Central memory CD8-positive, alpha-beta T cell (primary cell): ENCODE data around the gene ETV5.

Experiments used
- ATAC-seq: fragments of 150-1000 bp; cut with Tn5 transposase; replicated peaks from 2 replicates; pipeline ENCODE4 v1.10.0; 2022; ENCODE audit warnings: mild to moderate bottlenecking, moderate FRiP score, moderate number of reproducible peaks; ENCODE audit not compliant: poor library complexity, severe bottlenecking; ENCODE audit errors: extremely low read depth
- DNase-seq, 2 donors: peaks; one replicate each; pipeline ENCODE4 v3.0.0; 2021; ENCODE audit warnings: low spot score in 2 of 2
- H3K27ac Mint-ChIP-seq: one replicate; pipeline ENCODE4 v1.8.0; 2022; ENCODE audit warnings: low read depth, mild to moderate bottlenecking, moderate library complexity, mixed read lengths
- H3K27me3 Mint-ChIP-seq: one replicate; pipeline ENCODE4 v1.8.0; 2022; ENCODE audit warnings: mixed read lengths
- H3K36me3 Mint-ChIP-seq: one replicate; pipeline ENCODE4 v1.8.0; 2022; ENCODE audit warnings: mild to moderate bottlenecking, moderate library complexity, mixed read lengths; ENCODE audit not compliant: insufficient read depth
- H3K4me1 Mint-ChIP-seq: one replicate; pipeline ENCODE4 v1.8.0; 2022; ENCODE audit warnings: mixed read lengths
- H3K4me3 Mint-ChIP-seq: one replicate; pipeline ENCODE4 v1.8.0; 2022; ENCODE audit warnings: mild to moderate bottlenecking, moderate library complexity, mixed read lengths
- H3K9me3 Mint-ChIP-seq: one replicate; pipeline ENCODE4 v1.8.0; 2022; ENCODE audit warnings: mixed read lengths

ETV5 gene

GRCh38 chr3:186069199-186069598, 39.7 kb downstream of the ETV5 start:
- DNase-seq (no peak), ATAC-seq (no peak)
- H3K27me3 Mint-ChIP-seq: peaks cover 59% of the 10 kb centered on the region
- H3K9me3 Mint-ChIP-seq: no peaks in the 10 kb centered on the region
- no peak overlapping the region for H3K27ac Mint-ChIP-seq
- no peak overlapping the region for H3K4me3 Mint-ChIP-seq
- no peaks in the 10 kb centered on the region for H3K36me3 Mint-ChIP-seq
- H3K4me1 Mint-ChIP-seq: peaks cover 7% of the 10 kb centered on the region

- Mint-ChIP-seq H3K36me3 (no peaks in the 10 kb centered on the region), H3K4me3 (no peak overlapping the region), H3K9me3 (no peaks in the 10 kb centered on the region), H3K27me3 (peaks cover 59% of the 10 kb centered on the region), H3K27ac (no peak overlapping the region), H3K4me1 (peaks cover 7% of the 10 kb centered on the region)
- DNase-seq (no peak), ATAC-seq (no peak)
Observed at GRCh38 chr3:186068243-186068552, 40.7 kb downstream of the ETV5 start.

GRCh38 chr3:186067360-186068242, 41.3 kb downstream of the ETV5 start:
- Mint-ChIP-seq H3K27me3 (peaks cover 59% of the 10 kb centered on the region), H3K4me1 (peaks cover 7% of the 10 kb centered on the region), H3K9me3 (no peaks in the 10 kb centered on the region), H3K36me3 (no peaks in the 10 kb centered on the region), H3K4me3 (peak overlapping the region; percentile 6), H3K27ac (no peak overlapping the region)
- DNase-seq (no peak), ATAC-seq (no peak)

DNA sequence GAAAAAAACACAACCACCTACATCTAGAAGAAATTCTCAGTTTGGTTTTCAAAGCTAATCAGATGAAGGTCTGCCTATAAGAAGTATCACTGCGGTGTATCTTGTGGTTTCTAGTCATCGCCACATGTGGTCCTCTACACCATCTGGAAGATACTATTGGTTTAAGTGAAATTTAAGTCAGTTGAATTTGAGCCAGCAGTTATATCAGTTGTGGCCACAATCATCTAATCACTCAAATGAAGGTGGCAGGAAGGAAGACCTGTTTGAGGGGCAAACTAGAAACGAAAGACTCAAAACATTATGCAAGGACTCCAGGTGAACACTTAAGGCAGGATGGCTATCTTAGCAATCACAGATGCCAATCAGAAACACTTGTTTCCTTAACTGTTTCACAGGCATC, 48.7 kb downstream of the ETV5 start:
- Mint-ChIP-seq H3K36me3 (no peaks in the 10 kb centered on the region), H3K27ac (no peak overlapping the region), H3K4me3 (no peak overlapping the region), H3K4me1 (peaks cover 14% of the 10 kb centered on the region), H3K9me3 (no peaks in the 10 kb centered on the region), H3K27me3 (peaks cover 79% of the 10 kb centered on the region)
- DNase-seq (no peak), ATAC-seq (no peak)

GRCh38 chr3:186059192-186059591, 49.7 kb downstream of the ETV5 start:
- Mint-ChIP-seq H3K9me3 (no peaks in the 10 kb centered on the region), H3K4me3 (no peak overlapping the region), H3K27me3 (peaks cover 79% of the 10 kb centered on the region), H3K36me3 (no peaks in the 10 kb centered on the region), H3K27ac (no peak overlapping the region), H3K4me1 (peaks cover 14% of the 10 kb centered on the region)
- no peak for ATAC-seq
- no peak for DNase-seq

DNA sequence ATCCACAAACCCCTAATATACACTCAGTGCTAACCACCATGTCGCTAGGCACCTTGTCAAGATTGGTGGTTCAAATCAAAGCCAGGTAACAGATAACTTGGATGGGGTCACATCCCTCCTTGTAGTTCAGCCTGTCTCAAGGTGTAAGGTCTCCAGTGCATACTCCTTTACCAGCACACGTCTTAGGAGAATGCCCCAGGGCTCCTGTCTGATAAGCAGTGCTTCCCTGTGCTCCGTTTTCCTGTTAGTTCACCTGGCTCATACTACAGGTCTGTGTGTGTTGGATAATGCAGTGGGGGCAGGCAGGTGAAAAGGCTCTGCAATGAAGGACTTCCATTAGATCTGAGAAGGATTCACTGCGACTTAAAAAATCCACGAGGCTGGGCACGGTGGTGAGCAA, 50.7 kb downstream of the ETV5 start:
- ATAC-seq: no peak
- Mint-ChIP-seq H3K27me3 (peaks cover 79% of the 10 kb centered on the region), H3K4me1 (peaks cover 14% of the 10 kb centered on the region), H3K27ac (no peak overlapping the region), H3K4me3 (no peak overlapping the region), H3K9me3 (no peaks in the 10 kb centered on the region), H3K36me3 (no peaks in the 10 kb centered on the region)
- no peak for DNase-seq

- DNase-seq: no peak
- H3K36me3 Mint-ChIP-seq: no peaks in the 10 kb centered on the region
Observed at GRCh38 chr3:186057594-186057993, 51.3 kb downstream of the ETV5 start.

DNA sequence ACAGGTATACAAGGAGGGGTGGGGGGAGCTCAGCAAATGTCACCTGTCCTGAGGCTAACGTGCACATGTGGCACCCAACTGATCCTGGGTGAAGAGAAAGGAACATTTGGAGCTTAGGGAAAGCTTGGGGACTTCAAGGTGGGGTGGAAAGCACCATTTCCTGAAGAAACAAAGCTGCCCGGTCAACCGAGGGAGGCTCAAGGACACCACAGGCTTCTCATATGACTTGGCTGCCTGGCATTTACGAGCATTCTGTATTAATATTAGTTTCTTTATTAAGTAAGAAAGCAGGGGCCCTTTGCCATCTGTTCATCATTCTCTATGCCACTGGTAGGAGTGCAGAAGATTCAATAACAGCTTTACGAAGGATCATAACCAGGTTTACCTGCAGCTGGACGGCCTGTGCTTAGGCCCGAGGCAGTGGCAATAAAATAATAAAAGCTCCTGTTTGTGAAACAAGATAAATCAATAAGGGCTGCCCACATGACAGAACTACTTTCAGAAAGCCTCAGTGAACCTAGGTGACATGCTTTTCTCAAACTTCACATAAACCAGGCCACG, 54.0 kb downstream of the ETV5 start:
- Mint-ChIP-seq H3K4me3 (no peak overlapping the region), H3K27ac (no peak overlapping the region), H3K4me1 (peaks cover 2% of the 10 kb centered on the region), H3K9me3 (no peaks in the 10 kb centered on the region), H3K27me3 (peaks cover 85% of the 10 kb centered on the region), H3K36me3 (no peaks in the 10 kb centered on the region)
- ATAC-seq: no peak
- DNase-seq: no peak

More at GRCh38 chr3:186057594-186057993, 51.3 kb downstream of the ETV5 start:
- no peak for ATAC-seq
- Mint-ChIP-seq H3K27me3 (peaks cover 77% of the 10 kb centered on the region), H3K4me3 (no peak overlapping the region), H3K4me1 (peaks cover 14% of the 10 kb centered on the region), H3K27ac (no peak overlapping the region), H3K9me3 (no peaks in the 10 kb centered on the region)

GRCh38 chr3:186053954-186054791, 54.7 kb downstream of the ETV5 start:
- Mint-ChIP-seq H3K27ac (no peak overlapping the region), H3K9me3 (no peaks in the 10 kb centered on the region), H3K4me1 (no peaks in the 10 kb centered on the region), H3K4me3 (no peak overlapping the region), H3K27me3 (peaks cover 90% of the 10 kb centered on the region), H3K36me3 (no peaks in the 10 kb centered on the region)
- ATAC-seq (no peak), DNase-seq (no peak)

DNA sequence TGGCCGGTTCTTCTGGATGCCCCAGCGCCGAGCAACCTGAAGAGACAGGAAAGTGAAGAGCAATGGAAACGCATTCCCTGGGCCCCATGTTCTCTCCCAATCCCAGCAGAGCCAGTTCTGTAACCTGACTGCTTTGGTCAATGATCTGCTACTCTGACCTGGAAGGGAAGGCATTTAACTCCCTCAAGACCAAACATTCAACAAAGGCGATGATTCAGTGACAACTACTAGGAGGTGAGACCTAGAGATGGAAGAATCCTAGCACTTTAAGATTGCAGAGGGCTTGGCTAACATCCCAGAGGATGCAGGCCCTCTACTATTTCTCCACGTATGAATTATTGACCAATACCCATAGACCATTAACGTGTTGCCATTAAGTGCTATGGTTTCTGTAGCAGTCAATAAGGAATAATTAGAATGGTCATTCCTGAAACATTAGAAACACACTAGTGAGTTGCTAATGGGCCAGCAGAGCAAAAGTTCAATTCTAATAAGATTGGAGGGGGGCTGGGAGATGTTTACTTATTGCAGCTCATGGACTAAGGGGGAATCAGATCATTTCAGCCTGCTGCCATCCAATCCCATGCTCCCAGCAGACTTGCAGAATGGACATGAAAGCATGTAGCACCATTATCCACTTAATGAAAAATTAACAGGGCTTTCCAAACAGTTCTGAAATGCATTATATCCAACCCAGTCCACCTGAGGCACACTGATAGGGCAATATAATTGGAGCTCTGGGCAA, 56.6 kb downstream of the ETV5 start:
- ATAC-seq (no peak), DNase-seq (no peak)
- H3K9me3 Mint-ChIP-seq: no peaks in the 10 kb centered on the region
- H3K4me3 Mint-ChIP-seq: no peak overlapping the region
- no peaks in the 10 kb centered on the region for H3K36me3 Mint-ChIP-seq
- H3K4me1 Mint-ChIP-seq: no peaks in the 10 kb centered on the region
- H3K27me3 Mint-ChIP-seq: peaks cover 87% of the 10 kb centered on the region
- no peak overlapping the region for H3K27ac Mint-ChIP-seq

DNA sequence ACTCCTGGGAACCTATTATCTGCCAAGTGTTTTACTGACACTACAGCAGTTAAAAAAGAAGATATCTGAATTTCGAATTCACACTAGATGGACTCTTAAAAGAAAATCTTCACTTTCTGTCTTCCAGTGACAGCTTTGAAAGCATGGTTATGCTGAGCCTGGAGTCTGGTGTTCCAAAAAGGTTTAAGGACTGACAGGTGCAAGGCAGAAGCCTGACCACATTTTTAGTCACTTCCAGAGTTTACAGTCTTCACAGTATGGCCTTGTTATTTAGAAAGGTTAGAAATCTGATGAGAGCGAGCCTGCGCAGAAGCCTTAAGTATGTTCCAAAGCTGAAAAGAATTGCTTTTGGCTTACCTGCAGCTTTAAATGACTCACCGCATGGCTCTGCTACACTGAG, 59.9 kb downstream of the ETV5 start:
- Mint-ChIP-seq H3K4me3 (no peak overlapping the region), H3K27ac (no peak overlapping the region), H3K36me3 (no peaks in the 10 kb centered on the region), H3K9me3 (no peaks in the 10 kb centered on the region), H3K4me1 (no peaks in the 10 kb centered on the region), H3K27me3 (peaks cover 86% of the 10 kb centered on the region)
- ATAC-seq: no peak
- no peak for DNase-seq

DNA sequence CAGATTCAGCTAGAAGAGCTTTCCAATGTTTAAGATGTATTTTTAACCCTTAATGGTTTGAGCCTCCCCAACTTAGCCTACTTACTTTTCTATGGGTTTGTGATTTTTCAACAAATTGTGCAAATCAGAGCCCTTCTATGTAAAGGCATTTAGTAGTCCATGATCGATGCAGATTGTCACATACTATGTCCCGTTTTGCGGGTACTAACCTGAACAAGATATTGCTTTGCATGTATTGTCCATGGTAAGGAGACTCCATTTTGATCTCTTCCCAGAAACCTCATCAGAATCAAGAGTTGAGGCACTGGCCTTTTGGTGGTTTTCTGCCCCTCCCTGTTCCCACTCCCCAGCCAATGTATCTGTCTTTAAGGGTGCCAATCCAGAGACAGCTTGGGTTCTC, 60.8 kb downstream of the ETV5 start:
- H3K36me3 Mint-ChIP-seq: no peaks in the 10 kb centered on the region
- H3K27ac Mint-ChIP-seq: no peak overlapping the region
- no peaks in the 10 kb centered on the region for H3K9me3 Mint-ChIP-seq
- ATAC-seq (no peak), DNase-seq (no peak)
- H3K27me3 Mint-ChIP-seq: peaks cover 86% of the 10 kb centered on the region
- H3K4me3 Mint-ChIP-seq: no peak overlapping the region
- H3K4me1 Mint-ChIP-seq: no peaks in the 10 kb centered on the region
